T-helper 2 cell treated with Interferon-gamma antibody and Interleukin-4, amounts not matched to agents 100 ng/mL and 5 ng/mL, for 36 hours (primary cell): ENCODE data around the gene ABCG2. TPM values are rescaled to one million over a fixed set of nuclear protein-coding genes. Genes with fewer than 3 reads are reported as not detected.
"Not testable (repeated sequence)": the region's sequence is repeated elsewhere in the genome, so short reads cannot be mapped to it uniquely, and the experiment has no call there.

Experiments
- intact Hi-C: fragments of 100-400 bp; cut with micrococcal nuclease; formaldehyde crosslinking; loops from one replicate; pipeline ENCODE4 v1.15.1; 2023
- total RNA-seq: library from RNA; stranded (reverse); gene quantifications from 2 replicates; pipeline ENCODE4 v1.2.3, GENCODE V29; 2022

Gene ABCG2
- total RNA-seq, 1 donor from 2014 or later = 0.75 TPM

- intact Hi-C loops = no loop called here
Measured at GRCh38 chr4:88166608-88167007, 8.2 kb upstream of the ABCG2 start.

GRCh38 chr4:88163336-88163735 is 4.9 kb upstream of the ABCG2 start:
- intact Hi-C loops = no loop called here

- intact Hi-C loops = no loop called here
Measured at GRCh38 chr4:88162626-88163025, 4.2 kb upstream of the ABCG2 start.

GRCh38 chr4:88159229-88159725 is 838 bp upstream of the ABCG2 start:
- intact Hi-C loops = loop anchor here (2.0 kb wide), 1 partner anchor 54 kb away; no protein-coding TSS in a partner anchor

GRCh38 chr4:88158038-88158488 is 376 bp downstream of the ABCG2 start:
- intact Hi-C loops = loop anchor here (2.0 kb wide), 1 partner anchor 55 kb away; no protein-coding TSS in a partner anchor

GRCh38 chr4:88152331-88152730 is 6.1 kb downstream of the ABCG2 start:
- intact Hi-C loops = not testable (repeated sequence)

- intact Hi-C loops = no loop called here
Measured at GRCh38 chr4:88148560-88148959, 9.9 kb downstream of the ABCG2 start.

GRCh38 chr4:88147799-88148217 is 10.6 kb downstream of the ABCG2 start:
- intact Hi-C loops = no loop called here

- intact Hi-C loops = no loop called here
Measured at GRCh38 chr4:88146891-88147290, 11.5 kb downstream of the ABCG2 start.

- intact Hi-C loops = no loop called here
Measured at GRCh38 chr4:88144866-88145300, 13.6 kb downstream of the ABCG2 start.

GRCh38 chr4:88144048-88144447 is 14.4 kb downstream of the ABCG2 start:
- intact Hi-C loops = no loop called here

- intact Hi-C loops = no loop called here
Measured at GRCh38 chr4:88143504-88143903, 14.9 kb downstream of the ABCG2 start.

GRCh38 chr4:88138561-88138960 is 19.9 kb downstream of the ABCG2 start:
- intact Hi-C loops = no loop called here

GRCh38 chr4:88137112-88137511 is 21.3 kb downstream of the ABCG2 start:
- intact Hi-C loops = no loop called here

GRCh38 chr4:88136249-88136648 is 22.2 kb downstream of the ABCG2 start:
- intact Hi-C loops = no loop called here

GRCh38 chr4:88135356-88135663 is 23.1 kb downstream of the ABCG2 start:
- intact Hi-C loops = no loop called here

GRCh38 chr4:88134536-88135355 is 23.7 kb downstream of the ABCG2 start:
- intact Hi-C loops = no loop called here

- intact Hi-C loops = no loop called here
Measured at GRCh38 chr4:88134111-88134510, 24.3 kb downstream of the ABCG2 start.

- intact Hi-C loops = no loop called here
Measured at GRCh38 chr4:88130544-88131305, 27.7 kb downstream of the ABCG2 start.

- intact Hi-C loops = no loop called here
Measured at GRCh38 chr4:88130003-88130402, 28.4 kb downstream of the ABCG2 start.

- intact Hi-C loops = not testable (repeated sequence)
Measured at GRCh38 chr4:88122260-88122659, 36.2 kb downstream of the ABCG2 start.

GRCh38 chr4:88119943-88120342 is 38.5 kb downstream of the ABCG2 start:
- intact Hi-C loops = no loop called here
